HG02884 (cell line): ENCODE measurements around the gene CAMKMT.
"Not testable (repeated sequence)": the region's sequence is repeated elsewhere in the genome, so short reads cannot be mapped to it uniquely, and the experiment has no call there.

ENCODE experiments used
- ATAC-seq: cut with Tn5 transposase; IDR thresholded peaks from one replicate; pipeline ENCODE4 v1.9.1; 2021; ENCODE audit warnings: mild to moderate bottlenecking, moderate library complexity; ENCODE audit not compliant: unreplicated experiment

The CAMKMT gene

GRCh38 chr2:44496130-44496529, 134.4 kb downstream of the CAMKMT start:
- ATAC-seq, result no peak

GRCh38 chr2:44498551-44498950, 136.8 kb downstream of the CAMKMT start:
- no peak for ATAC-seq

- not testable (repeated sequence) for ATAC-seq
These were observed 143.9 kb downstream of the CAMKMT start for GRCh38 chr2:44505664-44506063.

GRCh38 chr2:44510246-44510645, 148.5 kb downstream of the CAMKMT start:
- ATAC-seq, result no peak

- no peak for ATAC-seq
These were observed 153.7 kb downstream of the CAMKMT start for GRCh38 chr2:44515416-44515815.

- no peak for ATAC-seq
These were observed 157.3 kb downstream of the CAMKMT start for GRCh38 chr2:44519026-44519425.

GRCh38 chr2:44522846-44523245, 161.1 kb downstream of the CAMKMT start:
- no peak for ATAC-seq

- ATAC-seq, result no peak
These were observed 162.7 kb downstream of the CAMKMT start for GRCh38 chr2:44524347-44524926.

GRCh38 chr2:44526352-44526751, 164.6 kb downstream of the CAMKMT start:
- ATAC-seq, result no peak

GRCh38 chr2:44528595-44528994, 166.8 kb downstream of the CAMKMT start:
- no peak for ATAC-seq

- ATAC-seq, result no peak
These were observed 167.7 kb downstream of the CAMKMT start for GRCh38 chr2:44529448-44529847.

GRCh38 chr2:44531289-44531688, 169.5 kb downstream of the CAMKMT start:
- no peak for ATAC-seq

- no peak for ATAC-seq
These were observed 170.3 kb downstream of the CAMKMT start for GRCh38 chr2:44532031-44532430.

- ATAC-seq, result no peak
These were observed 171.8 kb downstream of the CAMKMT start for GRCh38 chr2:44533508-44533907.

- no peak for ATAC-seq
These were observed 173.6 kb downstream of the CAMKMT start for GRCh38 chr2:44535376-44535775.

- ATAC-seq, result no peak
These were observed 175.5 kb downstream of the CAMKMT start for GRCh38 chr2:44537264-44537663.

GRCh38 chr2:44542520-44542919, 180.8 kb downstream of the CAMKMT start:
- ATAC-seq, result no peak

- ATAC-seq, result no peak
These were observed 182.3 kb downstream of the CAMKMT start for GRCh38 chr2:44543773-44544725.

GRCh38 chr2:44545005-44545404, 183.3 kb downstream of the CAMKMT start:
- no peak for ATAC-seq

- ATAC-seq, result peak; percentile 58
These were observed 184.8 kb downstream of the CAMKMT start for GRCh38 chr2:44546459-44547127.

GRCh38 chr2:44547718-44548117, 186.0 kb downstream of the CAMKMT start:
- no peak for ATAC-seq
